Measurements from ENCODE around the gene PLK3. TPM values are rescaled to one million over a fixed set of nuclear protein-coding genes. Genes with fewer than 3 reads are reported as not detected.
"Not testable (repeated sequence)": the region's sequence is repeated elsewhere in the genome, so short reads cannot be mapped to it uniquely, and the experiment has no call there.

PLK3 gene
- total RNA-seq, result 128 and 135 TPM in 2 replicates

DNA sequence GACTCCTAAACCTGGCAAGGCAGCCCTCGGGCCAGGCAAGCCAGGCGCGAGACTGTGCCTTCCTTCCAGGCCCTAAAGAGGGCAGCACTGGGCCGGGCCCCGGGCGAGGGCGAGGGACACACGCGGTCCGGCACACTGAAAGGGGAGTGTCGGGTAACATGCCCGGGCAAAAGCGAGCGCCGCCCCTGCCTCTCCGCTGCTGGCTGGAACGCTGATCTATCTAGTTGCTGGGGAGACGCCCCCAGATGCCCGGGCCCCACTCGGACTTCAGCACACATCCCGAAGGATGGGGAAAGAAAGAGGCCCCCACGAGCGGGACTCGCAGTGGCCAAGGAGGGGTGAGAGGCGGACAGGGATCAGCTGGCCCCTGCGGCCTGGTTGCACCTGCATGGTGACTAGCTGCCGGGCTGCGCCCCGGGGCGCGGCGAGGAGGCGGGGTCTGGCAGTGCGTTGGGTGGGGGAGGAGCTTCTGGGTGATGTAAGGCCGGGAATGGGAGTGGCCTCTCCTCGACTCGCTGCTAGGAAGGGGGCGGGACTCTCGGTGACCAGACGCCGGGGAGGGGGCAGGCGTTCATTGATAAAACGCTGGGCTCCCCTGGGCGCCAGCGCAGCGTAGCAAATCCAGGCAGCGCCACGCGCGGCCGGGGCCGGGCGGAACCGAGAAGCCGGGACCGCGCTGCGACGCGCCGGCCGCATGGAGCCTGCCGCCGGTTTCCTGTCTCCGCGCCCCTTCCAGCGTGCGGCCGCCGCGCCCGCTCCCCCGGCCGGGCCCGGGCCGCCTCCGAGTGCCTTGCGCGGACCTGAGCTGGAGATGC, at the start of gene PLK3:
Gene PLK3, plus strand, starts transcription at position 608 of the 815 bp plus-strand sequence. Its CDS starts 87 bp downstream, at position 695.
- Mint-ChIP-seq H3K36me3 (ENCODE audit: low read depth) (peaks cover 43% of the 10 kb centered on the region), H3K27me3 (ENCODE audit: low read depth) (no peaks in the 10 kb centered on the region), H3K4me3 (ENCODE audit: low read depth) (peak within 1 kb of the TSS; percentile 97), H3K4me1 (ENCODE audit: low read depth) (peaks cover 23% of the 10 kb centered on the region), H3K27ac (peak within 1 kb of the TSS; percentile 99), H3K9me3 (no peaks in the 10 kb centered on the region)
- peak; percentile 97 for DNase-seq (ENCODE audit: low spot score)
- intact Hi-C loops (cut with micrococcal nuclease), result loop anchor here (2.0 to 10.0 kb wide), 5 partner anchors 15 to 1447 kb away; partner anchors contain the start of genes GPBP1L1, HECTD3, NASP and RAD54L

- no peaks in the 10 kb centered on the region for H3K27me3 Mint-ChIP-seq (ENCODE audit: low read depth)
- no peak overlapping the region for H3K4me3 Mint-ChIP-seq (ENCODE audit: low read depth)
- intact Hi-C loops (cut with micrococcal nuclease), result no loop called here
- DNase-seq (ENCODE audit: low spot score), result no peak
- H3K4me1 Mint-ChIP-seq (ENCODE audit: low read depth), result peaks cover 2% of the 10 kb centered on the region
- no peaks in the 10 kb centered on the region for H3K9me3 Mint-ChIP-seq
- peak overlapping the region; percentile 38 for H3K27ac Mint-ChIP-seq
- H3K36me3 Mint-ChIP-seq (ENCODE audit: low read depth), result peaks cover 86% of the 10 kb centered on the region
Observed at GRCh38 chr1:44757420-44757819, 42.8 kb upstream of the PLK3 start.

DNA sequence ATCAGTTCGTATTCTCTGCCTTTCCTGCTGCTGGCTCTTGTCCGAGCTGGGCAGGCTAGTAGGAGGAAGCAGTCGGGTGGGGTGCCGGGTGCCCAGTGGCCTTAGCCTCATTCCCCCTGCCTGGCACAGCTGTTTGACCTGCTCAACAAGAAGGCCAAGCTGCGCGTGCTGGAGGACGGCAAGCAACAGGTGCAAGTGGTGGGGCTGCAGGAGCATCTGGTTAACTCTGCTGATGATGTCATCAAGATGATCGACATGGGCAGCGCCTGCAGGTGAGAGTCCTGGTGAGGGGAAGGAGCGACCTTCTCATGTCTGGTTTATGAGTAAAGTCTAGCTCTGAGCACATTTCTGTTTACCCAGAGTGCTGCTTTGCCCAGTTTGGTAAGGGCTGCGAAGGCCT, 41.1 kb upstream of the PLK3 start:
- Mint-ChIP-seq H3K27ac (no peak overlapping the region), H3K36me3 (ENCODE audit: low read depth) (peaks cover 89% of the 10 kb centered on the region), H3K4me3 (ENCODE audit: low read depth) (no peak overlapping the region), H3K4me1 (ENCODE audit: low read depth) (peaks cover 2% of the 10 kb centered on the region), H3K27me3 (ENCODE audit: low read depth) (no peaks in the 10 kb centered on the region), H3K9me3 (no peaks in the 10 kb centered on the region)
- no peak for DNase-seq (ENCODE audit: low spot score)
- intact Hi-C loops (cut with micrococcal nuclease), result no loop called here

DNA sequence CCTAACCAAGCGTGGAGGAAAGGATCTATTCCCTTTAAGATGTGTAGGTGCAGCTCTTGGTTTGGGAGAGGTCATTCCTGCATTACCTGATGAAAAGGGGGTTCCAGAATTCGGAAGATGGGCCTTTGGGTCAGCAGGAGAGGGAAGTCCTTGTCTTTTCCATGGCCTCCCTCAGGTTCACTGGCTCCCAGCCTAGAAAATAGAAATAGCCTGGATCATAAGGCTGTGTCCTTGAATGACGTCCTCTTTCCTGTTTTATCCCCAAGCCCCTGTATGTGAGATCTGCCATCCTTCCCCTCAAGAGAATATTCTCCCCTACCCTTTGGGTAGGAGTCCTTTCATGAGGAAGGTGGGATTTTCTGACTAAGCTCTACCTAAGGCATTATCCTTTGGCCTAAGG, 39.3 kb upstream of the PLK3 start:
- Mint-ChIP-seq H3K4me1 (ENCODE audit: low read depth) (peaks cover 2% of the 10 kb centered on the region), H3K27me3 (ENCODE audit: low read depth) (no peaks in the 10 kb centered on the region), H3K4me3 (ENCODE audit: low read depth) (no peak overlapping the region), H3K9me3 (no peaks in the 10 kb centered on the region), H3K27ac (no peak overlapping the region), H3K36me3 (ENCODE audit: low read depth) (peaks cover 83% of the 10 kb centered on the region)
- intact Hi-C loops (cut with micrococcal nuclease), result no loop called here
- no peak for DNase-seq (ENCODE audit: low spot score)

DNA sequence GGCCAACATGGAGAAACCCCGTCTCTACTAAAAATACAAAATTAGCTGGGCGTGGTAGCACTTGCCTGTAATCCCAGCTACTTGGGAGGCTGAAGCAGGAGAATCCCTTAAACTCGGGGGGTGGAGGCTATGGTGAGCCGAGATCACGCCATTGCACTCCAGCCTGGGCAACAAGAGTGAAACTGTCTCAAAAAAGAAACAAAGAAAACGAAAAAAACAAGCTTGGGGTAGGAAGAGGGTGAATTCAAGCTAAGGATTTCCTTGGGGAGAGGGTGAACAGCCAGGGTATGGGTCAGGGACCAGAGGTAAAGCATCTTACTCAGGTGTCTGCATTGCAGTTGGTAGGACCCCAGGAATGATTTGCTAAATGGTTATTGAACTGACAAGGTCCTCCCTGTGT, 33.8 kb upstream of the PLK3 start:
- DNase-seq (ENCODE audit: low spot score); intact Hi-C loops (cut with micrococcal nuclease); H3K27me3 Mint-ChIP-seq (ENCODE audit: low read depth); H3K9me3 Mint-ChIP-seq; H3K4me1 Mint-ChIP-seq (ENCODE audit: low read depth); H3K4me3 Mint-ChIP-seq (ENCODE audit: low read depth); H3K27ac Mint-ChIP-seq: not testable (repeated sequence)
- H3K36me3 Mint-ChIP-seq (ENCODE audit: low read depth), result peaks cover 57% of the 10 kb centered on the region

- Mint-ChIP-seq H3K9me3 (no peaks in the 10 kb centered on the region), H3K36me3 (ENCODE audit: low read depth) (peaks cover 52% of the 10 kb centered on the region), H3K4me1 (ENCODE audit: low read depth) (peaks cover 24% of the 10 kb centered on the region), H3K4me3 (ENCODE audit: low read depth) (peak within 1 kb of the TSS; percentile 88), H3K27me3 (ENCODE audit: low read depth) (no peaks in the 10 kb centered on the region), H3K27ac (peak within 1 kb of the TSS; percentile 93)
- DNase-seq (ENCODE audit: low spot score), result peak; percentile 86
- intact Hi-C loops (cut with micrococcal nuclease), result loop anchor here (1.0 to 2.0 kb wide), 3 partner anchors 8 to 45 kb away; partner anchors contain the start of genes KIF2C and RNU5D-1
Observed at GRCh38 chr1:44775078-44775929, 24.9 kb upstream of the PLK3 start, which contains the start of gene RPS8. TSS of gene RPS8 (plus strand) at chr1:44775540. CDS start at chr1:44775597, 57 bp downstream.

- peaks cover 27% of the 10 kb centered on the region for H3K4me1 Mint-ChIP-seq (ENCODE audit: low read depth)
- no peaks in the 10 kb centered on the region for H3K27me3 Mint-ChIP-seq (ENCODE audit: low read depth)
- H3K36me3 Mint-ChIP-seq (ENCODE audit: low read depth), result peaks cover 61% of the 10 kb centered on the region
- no peaks in the 10 kb centered on the region for H3K9me3 Mint-ChIP-seq
- intact Hi-C loops (cut with micrococcal nuclease), result loop anchor here (1.0 to 2.0 kb wide), 3 partner anchors 7 to 45 kb away; partner anchors contain the start of genes KIF2C and RNU5D-1
- DNase-seq (ENCODE audit: low spot score), result peak; percentile 33
- peak overlapping the region; percentile 93 for H3K27ac Mint-ChIP-seq
- peak overlapping the region; percentile 88 for H3K4me3 Mint-ChIP-seq (ENCODE audit: low read depth)
Observed at GRCh38 chr1:44775930-44776729, 24.0 kb upstream of the PLK3 start.

DNA sequence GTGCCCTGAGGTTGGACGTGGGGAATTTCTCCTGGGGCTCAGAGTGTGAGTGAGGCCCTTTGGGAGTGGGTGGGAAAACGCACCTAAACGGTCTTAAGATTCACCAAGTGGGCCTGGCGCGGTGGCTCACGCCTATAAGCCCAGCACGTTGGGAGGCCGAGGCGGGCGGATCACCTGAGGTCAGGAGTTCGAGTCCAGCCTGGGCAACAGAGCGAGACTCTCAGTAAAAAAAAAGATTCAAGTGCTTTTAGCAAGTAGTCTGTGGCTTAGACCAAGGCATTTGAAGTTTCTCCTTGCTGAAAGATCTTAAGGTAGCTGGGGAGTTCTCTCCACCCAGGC, 23.5 kb upstream of the PLK3 start:
- intact Hi-C loops (cut with micrococcal nuclease), result no loop called here
- Mint-ChIP-seq H3K27me3 (ENCODE audit: low read depth) (no peaks in the 10 kb centered on the region), H3K9me3 (no peaks in the 10 kb centered on the region), H3K4me1 (ENCODE audit: low read depth) (peaks cover 29% of the 10 kb centered on the region), H3K27ac (peak overlapping the region; percentile 93), H3K4me3 (ENCODE audit: low read depth) (peak overlapping the region; percentile 88), H3K36me3 (ENCODE audit: low read depth) (peaks cover 66% of the 10 kb centered on the region)
- DNase-seq (ENCODE audit: low spot score), result no peak

DNA sequence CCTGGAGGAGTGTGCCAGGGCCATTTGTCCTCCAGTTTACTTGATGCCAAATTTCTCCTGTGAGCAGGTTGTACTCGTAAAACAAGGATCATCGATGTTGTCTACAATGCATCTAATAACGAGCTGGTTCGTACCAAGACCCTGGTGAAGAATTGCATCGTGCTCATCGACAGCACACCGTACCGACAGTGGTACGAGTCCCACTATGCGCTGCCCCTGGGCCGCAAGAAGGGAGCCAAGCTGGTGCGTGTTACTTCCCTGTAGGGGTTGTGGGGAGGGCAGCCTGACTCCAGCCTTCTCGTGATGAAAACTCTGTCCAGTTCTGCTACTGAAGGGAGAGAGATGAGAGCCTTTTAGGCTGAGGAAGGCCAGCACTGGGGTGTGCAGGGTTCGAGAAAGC, 22.6 kb upstream of the PLK3 start:
- Mint-ChIP-seq H3K4me1 (ENCODE audit: low read depth) (peaks cover 29% of the 10 kb centered on the region), H3K9me3 (no peaks in the 10 kb centered on the region), H3K27ac (peak overlapping the region; percentile 75), H3K36me3 (ENCODE audit: low read depth) (peaks cover 73% of the 10 kb centered on the region), H3K4me3 (ENCODE audit: low read depth) (peak overlapping the region; percentile 88), H3K27me3 (ENCODE audit: low read depth) (no peaks in the 10 kb centered on the region)
- DNase-seq (ENCODE audit: low spot score), result no peak
- intact Hi-C loops (cut with micrococcal nuclease), result no loop called here

DNA sequence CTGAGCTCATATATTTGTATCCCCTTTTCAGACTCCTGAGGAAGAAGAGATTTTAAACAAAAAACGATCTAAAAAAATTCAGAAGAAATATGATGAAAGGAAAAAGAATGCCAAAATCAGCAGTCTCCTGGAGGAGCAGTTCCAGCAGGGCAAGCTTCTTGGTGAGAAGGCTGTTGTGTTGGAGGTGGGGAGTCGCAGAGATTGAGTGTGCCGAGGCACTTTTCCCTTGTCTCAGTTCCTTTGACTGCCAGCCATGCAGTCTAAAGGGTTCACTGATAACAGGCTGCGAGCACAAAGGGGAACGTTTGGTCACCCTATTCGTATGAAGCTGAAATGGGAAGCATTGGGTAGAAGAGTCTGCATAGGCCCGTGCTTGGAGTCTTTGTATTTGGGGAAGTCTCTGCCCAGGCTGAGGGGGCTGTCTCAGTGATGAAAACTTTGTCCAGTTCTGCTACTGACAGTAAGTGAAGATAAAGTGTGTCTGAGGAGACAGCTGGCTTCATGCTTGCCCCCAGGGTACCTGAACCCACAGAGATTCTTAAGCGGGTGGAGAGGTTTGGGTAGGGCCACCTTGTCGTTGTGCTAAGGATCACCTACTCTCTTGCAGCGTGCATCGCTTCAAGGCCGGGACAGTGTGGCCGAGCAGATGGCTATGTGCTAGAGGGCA, 22.1 kb upstream of the PLK3 start:
- no peaks in the 10 kb centered on the region for H3K9me3 Mint-ChIP-seq
- peaks cover 30% of the 10 kb centered on the region for H3K4me1 Mint-ChIP-seq (ENCODE audit: low read depth)
- H3K4me3 Mint-ChIP-seq (ENCODE audit: low read depth), result peak overlapping the region; percentile 88
- intact Hi-C loops (cut with micrococcal nuclease), result no loop called here
- peaks cover 77% of the 10 kb centered on the region for H3K36me3 Mint-ChIP-seq (ENCODE audit: low read depth)
- no peaks in the 10 kb centered on the region for H3K27me3 Mint-ChIP-seq (ENCODE audit: low read depth)
- DNase-seq (ENCODE audit: low spot score), result no peak
- H3K27ac Mint-ChIP-seq, result peak overlapping the region; percentile 75

DNA sequence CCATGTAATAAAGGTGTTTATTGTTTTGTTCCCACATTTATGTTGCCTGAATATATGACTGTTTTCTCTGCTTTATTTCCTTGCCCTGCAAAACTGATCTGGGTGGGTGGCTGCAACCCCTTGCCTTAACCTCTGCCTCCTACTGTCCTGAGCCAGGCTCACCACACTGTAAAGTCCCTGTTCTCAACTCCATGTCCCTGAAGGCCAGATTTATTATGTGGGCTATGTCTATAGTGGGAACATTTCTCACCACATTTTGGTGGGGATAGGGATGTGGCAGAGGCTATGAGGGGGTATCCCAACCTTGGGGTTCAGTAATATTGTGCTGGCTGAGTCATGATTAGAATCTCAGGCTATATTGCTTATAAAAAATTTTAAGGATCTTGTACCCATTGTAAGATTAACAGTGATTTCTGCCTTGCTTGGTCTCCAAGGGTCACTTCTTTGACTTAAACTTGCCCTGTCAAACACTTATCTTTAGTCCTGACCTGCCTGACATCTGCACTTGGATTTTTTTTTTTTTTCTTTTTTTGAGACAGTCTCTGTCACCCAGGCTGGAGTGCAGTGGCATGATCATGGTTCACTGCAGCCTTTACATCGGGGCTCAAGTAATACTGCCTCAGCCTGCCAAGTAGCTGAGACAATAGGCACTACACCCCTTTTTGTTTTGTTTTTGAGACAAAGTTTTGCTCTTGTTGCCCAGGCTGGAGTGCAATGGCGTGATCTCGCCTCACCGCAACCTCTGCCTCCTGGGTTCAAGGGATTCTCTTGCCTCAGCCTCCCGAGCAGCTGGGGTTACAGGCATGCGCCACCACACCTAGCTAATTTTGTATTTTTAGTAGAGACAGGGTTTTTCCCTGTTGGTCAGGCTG, 21.2 kb upstream of the PLK3 start:
- peaks cover 84% of the 10 kb centered on the region for H3K36me3 Mint-ChIP-seq (ENCODE audit: low read depth)
- no peaks in the 10 kb centered on the region for H3K9me3 Mint-ChIP-seq
- H3K4me3 Mint-ChIP-seq (ENCODE audit: low read depth), result peak overlapping the region; percentile 71
- intact Hi-C loops (cut with micrococcal nuclease), result no loop called here
- H3K27me3 Mint-ChIP-seq (ENCODE audit: low read depth), result no peaks in the 10 kb centered on the region
- no peak for DNase-seq (ENCODE audit: low spot score)
- peaks cover 37% of the 10 kb centered on the region for H3K4me1 Mint-ChIP-seq (ENCODE audit: low read depth)
- H3K27ac Mint-ChIP-seq, result peak overlapping the region; percentile 63
